ENCODE data around the gene ECE1.

DNA sequence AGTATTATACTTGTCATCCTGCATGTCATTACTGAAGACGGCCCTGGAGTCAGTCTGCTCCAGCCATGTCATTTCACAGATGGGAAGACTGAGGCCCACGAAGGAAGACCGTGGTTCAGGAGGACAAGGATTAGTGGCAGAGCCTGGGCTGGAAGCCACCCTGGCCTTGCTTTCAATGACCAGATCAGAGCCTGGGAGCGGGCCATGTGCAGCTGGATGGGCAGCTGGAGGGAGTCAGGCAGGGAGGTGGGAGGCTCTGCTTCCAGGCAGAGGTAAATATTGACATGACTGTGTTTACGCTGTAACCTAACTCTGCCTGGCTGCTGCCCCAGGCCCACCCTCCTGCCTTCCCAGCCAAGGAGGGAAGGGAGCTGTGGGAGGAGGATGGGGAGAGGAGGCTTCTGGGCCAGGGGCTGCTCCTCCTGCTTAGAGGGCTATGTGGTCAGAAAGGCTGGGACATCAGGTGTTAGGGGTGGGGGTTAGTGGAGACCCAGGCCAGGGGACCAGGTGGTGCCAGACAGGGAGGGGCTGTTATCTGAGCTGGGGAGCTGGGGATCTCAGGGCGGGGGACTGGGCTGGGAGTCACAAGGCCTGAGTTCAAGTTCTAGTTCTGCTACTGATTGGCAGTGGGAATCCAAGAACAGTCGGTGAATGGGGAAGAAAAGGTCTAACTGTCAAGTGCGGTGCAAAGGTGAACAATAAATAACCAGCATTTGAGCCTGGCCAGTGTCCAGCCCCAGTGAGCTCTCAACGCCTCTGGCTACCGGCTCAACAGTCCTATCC is 48.5 kb upstream of the ECE1 start:
- TF ChIP-seq, protein P1, sequence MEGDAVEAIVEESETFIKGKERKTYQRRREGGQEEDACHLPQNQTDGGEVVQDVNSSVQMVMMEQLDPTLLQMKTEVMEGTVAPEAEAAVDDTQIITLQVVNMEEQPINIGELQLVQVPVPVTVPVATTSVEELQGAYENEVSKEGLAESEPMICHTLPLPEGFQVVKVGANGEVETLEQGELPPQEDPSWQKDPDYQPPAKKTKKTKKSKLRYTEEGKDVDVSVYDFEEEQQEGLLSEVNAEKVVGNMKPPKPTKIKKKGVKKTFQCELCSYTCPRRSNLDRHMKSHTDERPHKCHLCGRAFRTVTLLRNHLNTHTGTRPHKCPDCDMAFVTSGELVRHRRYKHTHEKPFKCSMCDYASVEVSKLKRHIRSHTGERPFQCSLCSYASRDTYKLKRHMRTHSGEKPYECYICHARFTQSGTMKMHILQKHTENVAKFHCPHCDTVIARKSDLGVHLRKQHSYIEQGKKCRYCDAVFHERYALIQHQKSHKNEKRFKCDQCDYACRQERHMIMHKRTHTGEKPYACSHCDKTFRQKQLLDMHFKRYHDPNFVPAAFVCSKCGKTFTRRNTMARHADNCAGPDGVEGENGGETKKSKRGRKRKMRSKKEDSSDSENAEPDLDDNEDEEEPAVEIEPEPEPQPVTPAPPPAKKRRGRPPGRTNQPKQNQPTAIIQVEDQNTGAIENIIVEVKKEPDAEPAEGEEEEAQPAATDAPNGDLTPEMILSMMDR (IDR thresholded peaks at IDR 0.05; ENCODE audit: low read length), result no peak
- TF ChIP-seq EZH2 (IDR thresholded peaks at IDR 0.05; ENCODE audit: borderline replicate concordance, low read length), result no peak
